ENCODE results near the gene PCIF1.

GRCh38 chr20:45909817-45910669, 24.4 kb upstream of the PCIF1 start:
- TF ChIP-seq CTCF (conservative IDR thresholded peaks at IDR 0.05; ENCODE audit: low read depth, low read length), result no peak
- no peak for TF ChIP-seq EZH2 (IDR thresholded peaks at IDR 0.05; ENCODE audit: low read length, unreplicated experiment)
- TF ChIP-seq EZH2phosphoT487 (IDR thresholded peaks at IDR 0.05; ENCODE audit: borderline replicate concordance, low read length), result no peak

Measured in PC-3 (cell line).